Osteoblast (primary cell): ENCODE results near the gene TOP3B. TPM values are rescaled to one million over a fixed set of nuclear protein-coding genes. Genes with fewer than 3 reads are reported as not detected.

Experiments
- DNase-seq: peaks from one replicate; pipeline ENCODE4 v3.0.0; 2011; ENCODE audit warnings: low spot score, mixed read lengths; ENCODE audit not compliant: insufficient read length; ENCODE audit errors: missing footprints
- H2AFZ ChIP-seq: 2 replicates; pipeline ENCODE4 v1.6.0; 2011; ENCODE audit warnings: mild to moderate bottlenecking, low read length
- H3K27ac ChIP-seq: 2 replicates; pipeline ENCODE4 v1.5.1; 2011; ENCODE audit warnings: mild to moderate bottlenecking, low read depth, low read length, moderate library complexity
- H3K27me3 ChIP-seq: 2 replicates; pipeline ENCODE4 v1.6.0; 2012; ENCODE audit warnings: mild to moderate bottlenecking, control low read depth, inconsistent platforms, low read length, moderate library complexity; ENCODE audit not compliant: insufficient read depth
- H3K36me3 ChIP-seq: 2 replicates; pipeline ENCODE4 v1.5.1; 2011; ENCODE audit warnings: mild to moderate bottlenecking, low read length, control low read depth, moderate library complexity; ENCODE audit not compliant: insufficient read depth
- H3K4me1 ChIP-seq: 2 replicates; pipeline ENCODE4 v1.5.1; 2011; ENCODE audit warnings: mild to moderate bottlenecking, low read length, control low read depth, moderate library complexity; ENCODE audit not compliant: insufficient read depth
- H3K4me2 ChIP-seq: 2 replicates; pipeline ENCODE4 v1.6.0; 2011; ENCODE audit warnings: mild to moderate bottlenecking, low read length; ENCODE audit not compliant: insufficient read depth
- H3K4me3 ChIP-seq: fragments of 200-600 bp; sonication (generic); 3 replicates; pipeline ENCODE4 v1.5.1; 2012; ENCODE audit warnings: mild to moderate bottlenecking, low read length, inconsistent platforms; ENCODE audit not compliant: insufficient read depth
- H3K79me2 ChIP-seq: 2 replicates; pipeline ENCODE4 v1.6.0; 2012; ENCODE audit warnings: mild to moderate bottlenecking, low read length, control low read depth, inconsistent platforms; ENCODE audit not compliant: insufficient read depth
- H3K9me3 ChIP-seq: 2 replicates; pipeline ENCODE4 v1.5.1; 2011; ENCODE audit warnings: low read depth, low read length, control low read depth
- H4K20me1 ChIP-seq: 2 replicates; pipeline ENCODE4 v1.6.0; 2012; ENCODE audit warnings: mild to moderate bottlenecking, low read length, control low read depth; ENCODE audit not compliant: insufficient read depth
- total RNA-seq: library from RNA; depleted of rRNA; stranded (reverse); fragments of >200 nt; gene quantifications from 2 replicates; pipeline ENCODE4 v1.2.3, GENCODE V29; 2012
- TF ChIP-seq, protein P1 (sequence below): IDR thresholded peaks from 2 replicates; pipeline ENCODE4 v1.5.1; 2011; ENCODE audit warnings: mild to moderate bottlenecking, low read depth, low read length, moderate library complexity; ENCODE audit errors: extremely low read depth

The TOP3B gene
- total RNA-seq, 1 donor = 27.9 TPM

DNA sequence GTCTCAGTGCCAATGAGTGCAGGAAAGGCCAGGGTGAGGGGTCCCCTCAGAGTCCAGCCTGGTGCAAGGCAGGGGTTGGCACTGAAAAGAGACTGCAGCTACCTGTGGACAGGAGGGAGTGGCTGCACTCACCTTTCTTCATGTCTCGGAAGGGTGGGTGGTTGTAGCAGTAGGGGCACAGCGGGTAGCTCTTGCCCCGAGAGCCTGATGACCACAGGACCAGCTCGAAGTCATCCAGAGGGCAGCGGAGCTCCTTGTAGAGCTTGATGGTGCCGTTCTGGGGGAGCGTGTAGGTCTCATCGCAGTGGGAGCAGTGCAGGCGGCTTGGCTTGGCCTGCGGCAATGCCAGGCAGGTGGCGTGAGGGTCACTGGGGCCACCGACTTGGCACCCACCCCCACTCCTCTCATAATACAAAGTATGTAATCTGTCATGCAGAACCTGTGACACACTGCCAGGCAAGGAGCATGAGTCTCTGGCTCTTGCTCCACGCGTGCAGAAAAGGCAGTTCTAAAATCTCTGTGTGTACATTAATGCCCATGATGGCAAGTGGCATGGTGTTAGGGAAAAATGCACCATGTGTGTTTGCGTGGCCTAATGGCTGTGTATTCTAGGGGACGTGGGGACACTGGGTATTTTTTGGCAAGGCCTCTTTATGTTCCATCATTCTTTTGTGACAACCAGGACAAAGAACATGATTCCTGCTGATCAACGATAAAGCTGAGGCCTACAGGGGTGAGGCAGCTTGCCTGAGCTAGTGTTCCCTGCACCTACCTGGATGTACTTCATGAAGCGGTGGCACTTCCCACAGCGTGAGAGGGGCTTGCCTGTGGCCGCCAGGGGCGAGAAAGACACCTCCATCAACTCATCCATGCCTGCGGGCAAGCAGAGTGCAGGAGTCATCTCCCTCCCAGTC is 24.0 kb downstream of the TOP3B start:
- no peaks in the 10 kb centered on the region for H3K27me3 ChIP-seq
- peaks cover 3% of the 10 kb centered on the region for H3K4me1 ChIP-seq
- no peak overlapping the region for H3K27ac ChIP-seq
- H2AFZ ChIP-seq = no peak overlapping the region
- H3K4me2 ChIP-seq = no peak overlapping the region
- peak; percentile 64 for DNase-seq
- TF ChIP-seq, protein P1, sequence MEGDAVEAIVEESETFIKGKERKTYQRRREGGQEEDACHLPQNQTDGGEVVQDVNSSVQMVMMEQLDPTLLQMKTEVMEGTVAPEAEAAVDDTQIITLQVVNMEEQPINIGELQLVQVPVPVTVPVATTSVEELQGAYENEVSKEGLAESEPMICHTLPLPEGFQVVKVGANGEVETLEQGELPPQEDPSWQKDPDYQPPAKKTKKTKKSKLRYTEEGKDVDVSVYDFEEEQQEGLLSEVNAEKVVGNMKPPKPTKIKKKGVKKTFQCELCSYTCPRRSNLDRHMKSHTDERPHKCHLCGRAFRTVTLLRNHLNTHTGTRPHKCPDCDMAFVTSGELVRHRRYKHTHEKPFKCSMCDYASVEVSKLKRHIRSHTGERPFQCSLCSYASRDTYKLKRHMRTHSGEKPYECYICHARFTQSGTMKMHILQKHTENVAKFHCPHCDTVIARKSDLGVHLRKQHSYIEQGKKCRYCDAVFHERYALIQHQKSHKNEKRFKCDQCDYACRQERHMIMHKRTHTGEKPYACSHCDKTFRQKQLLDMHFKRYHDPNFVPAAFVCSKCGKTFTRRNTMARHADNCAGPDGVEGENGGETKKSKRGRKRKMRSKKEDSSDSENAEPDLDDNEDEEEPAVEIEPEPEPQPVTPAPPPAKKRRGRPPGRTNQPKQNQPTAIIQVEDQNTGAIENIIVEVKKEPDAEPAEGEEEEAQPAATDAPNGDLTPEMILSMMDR = no peak
- H4K20me1 ChIP-seq = peaks cover 3% of the 10 kb centered on the region
- peaks cover 42% of the 10 kb centered on the region for H3K36me3 ChIP-seq
- no peaks in the 10 kb centered on the region for H3K9me3 ChIP-seq
- no peak overlapping the region for H3K4me3 ChIP-seq
- H3K79me2 ChIP-seq = no peaks in the 10 kb centered on the region

DNA sequence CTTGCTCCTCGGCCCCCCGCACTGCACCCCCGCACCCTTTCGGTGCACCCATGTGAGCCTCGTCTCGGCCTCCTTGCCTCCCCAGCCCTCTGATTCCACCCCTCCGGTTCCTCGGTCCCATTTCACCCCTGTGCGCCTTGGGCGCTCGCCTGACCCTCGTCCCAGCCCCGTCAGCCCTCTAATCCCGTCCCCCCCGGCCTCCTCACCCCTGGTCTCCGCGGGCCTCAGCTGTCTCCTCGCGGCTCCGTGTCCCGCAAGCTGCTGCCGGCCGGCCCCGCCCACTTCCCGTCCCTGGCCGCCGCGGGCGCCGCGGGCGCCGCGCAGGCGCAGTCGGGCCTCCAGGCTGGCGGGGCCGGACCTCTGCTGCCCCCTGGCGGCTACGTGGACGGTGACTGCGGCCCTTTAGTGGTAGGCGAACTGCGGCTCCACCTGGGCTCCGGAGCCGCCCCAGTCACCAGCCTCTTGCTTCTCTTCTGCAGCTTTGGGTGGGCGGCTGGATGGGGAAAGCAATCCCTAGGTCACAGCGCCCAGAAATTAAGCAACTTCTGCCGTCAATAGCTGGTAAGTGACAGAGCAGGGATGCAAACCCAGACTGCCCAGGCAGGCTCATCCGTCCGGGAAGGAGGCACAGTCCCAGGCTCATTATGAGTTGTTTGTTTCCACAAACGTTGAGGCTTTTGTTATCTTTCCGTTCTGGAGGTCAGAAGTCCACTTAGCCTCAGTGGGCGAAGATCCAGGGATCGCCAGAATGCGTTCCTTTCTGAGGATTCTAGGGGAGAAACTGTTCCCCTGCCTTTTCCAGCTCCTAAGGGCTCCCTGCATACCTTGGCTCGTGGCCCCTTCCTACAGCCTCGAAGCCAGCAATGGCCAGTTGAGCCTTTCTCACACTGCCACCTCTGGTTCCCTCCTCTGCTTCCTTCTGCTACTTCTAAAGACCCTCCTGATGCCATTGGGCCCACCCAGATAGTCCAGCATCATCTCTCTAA is 29.7 kb downstream of the TOP3B start, which contains the start of gene PPM1F:
Gene PPM1F (minus strand): TSS at position 263 of the 986 bp plus-strand sequence. CDS start 6,800 bp downstream, outside the sequence.
- TF ChIP-seq, protein P1 = peak; percentile 67
- Histone ChIP-seq H3K9me3 (no peaks in the 10 kb centered on the region), H3K27ac (peak within 1 kb of the TSS; percentile 28), H3K79me2 (peaks cover 38% of the 10 kb centered on the region), H3K4me3 (peak within 1 kb of the TSS; percentile 78), H3K27me3 (no peaks in the 10 kb centered on the region), H2AFZ (peak within 1 kb of the TSS; percentile 74), H3K4me2 (peak within 1 kb of the TSS; percentile 93), H4K20me1 (peaks cover 6% of the 10 kb centered on the region), H3K4me1 (peaks cover 11% of the 10 kb centered on the region), H3K36me3 (no peaks in the 10 kb centered on the region)
- DNase-seq = peak; percentile 99

DNA sequence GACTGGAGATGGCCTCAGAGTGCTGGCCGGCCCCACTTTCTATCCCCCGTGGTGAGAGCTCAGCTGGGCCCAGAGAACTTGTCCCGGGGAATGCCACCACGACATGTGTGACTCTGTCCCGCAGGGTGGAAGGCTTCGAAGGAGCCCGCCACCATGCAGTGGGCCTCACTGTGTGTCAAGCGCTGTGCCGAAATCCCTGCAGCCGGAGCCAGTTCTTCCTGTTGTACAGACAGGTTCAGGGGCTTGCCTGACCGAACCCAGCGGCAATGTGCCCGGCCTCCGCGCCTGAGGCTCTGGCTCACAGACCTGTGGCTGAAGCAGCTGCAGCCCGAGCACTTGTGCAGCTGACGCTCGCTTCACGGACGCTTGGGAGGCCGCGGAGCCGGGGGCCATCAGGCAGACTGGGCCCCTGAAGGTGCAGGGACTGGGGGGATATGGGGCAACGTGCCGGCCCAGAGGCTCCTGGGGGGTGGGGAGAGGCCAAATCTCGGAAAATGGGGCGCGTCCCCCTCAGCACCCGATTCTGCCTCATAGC is 30.6 kb downstream of the TOP3B start:
- H2AFZ ChIP-seq = peak overlapping the region; percentile 51
- TF ChIP-seq, protein P1 = no peak
- DNase-seq = peak; percentile 89

More for the DNA sequence above, 30.6 kb downstream of the TOP3B start:
- Histone ChIP-seq H3K4me2 (peak overlapping the region; percentile 93), H3K79me2 (peaks cover 38% of the 10 kb centered on the region), H4K20me1 (peaks cover 6% of the 10 kb centered on the region), H3K4me3 (peak overlapping the region; percentile 78), H3K27ac (peak overlapping the region; percentile 28), H3K9me3 (no peaks in the 10 kb centered on the region), H3K4me1 (peaks cover 19% of the 10 kb centered on the region), H3K27me3 (no peaks in the 10 kb centered on the region), H3K36me3 (no peaks in the 10 kb centered on the region)
